Stimulated activated CD4-positive, alpha-beta T cell treated with anti-CD3 and anti-CD28 coated beads, TNF-alpha, amount 100 ng/mL, for 1 hour (primary cell): ENCODE measurements around the gene SFMBT1.
A peak's percentile ranks its signal among the peaks of the same experiment; 100 is the strongest.

Source experiments
- DNase-seq, 3 donors: peaks; one replicate each; pipeline ENCODE4 v3.0.0-alpha.2; 2020; ENCODE audit warnings: low read depth in 3 of 3, low spot score in 1 of 3

SFMBT1 gene

GRCh38 chr3:53045518-53046170 lies at the start of gene SFMBT1:
Gene SFMBT1, minus strand, starts transcription at chr3:53046073. Its CDS starts 76,945 bp downstream, at chr3:52969128.
- DNase-seq, result peak; percentile 49 to 69 (median 61)

- no peak for DNase-seq
These were observed 47.1 kb upstream of the SFMBT1 start for GRCh38 chr3:53092942-53093341.

- no peak for DNase-seq
These were observed 46.3 kb upstream of the SFMBT1 start for GRCh38 chr3:53092216-53092615.

- DNase-seq, result no peak
These were observed 45.1 kb upstream of the SFMBT1 start for GRCh38 chr3:53091011-53091410.

GRCh38 chr3:53089511-53089910 lies 43.6 kb upstream of the SFMBT1 start:
- no peak for DNase-seq

- no peak for DNase-seq
These were observed 39.6 kb upstream of the SFMBT1 start for GRCh38 chr3:53085476-53085875.

GRCh38 chr3:53084310-53085001 lies 38.6 kb upstream of the SFMBT1 start:
- no peak for DNase-seq

- no peak for DNase-seq
These were observed 38.1 kb upstream of the SFMBT1 start for GRCh38 chr3:53083949-53084309.

GRCh38 chr3:53083521-53083920 lies 37.6 kb upstream of the SFMBT1 start:
- no peak for DNase-seq

- no peak for DNase-seq
These were observed 36.9 kb upstream of the SFMBT1 start for GRCh38 chr3:53082736-53083135.

GRCh38 chr3:53081318-53081717 lies 35.4 kb upstream of the SFMBT1 start:
- DNase-seq, result no peak

GRCh38 chr3:53080612-53081205 lies 34.8 kb upstream of the SFMBT1 start:
- DNase-seq, result no peak

- DNase-seq, result no peak
These were observed 34.1 kb upstream of the SFMBT1 start for GRCh38 chr3:53079791-53080555.

GRCh38 chr3:53079147-53079546 lies 33.3 kb upstream of the SFMBT1 start:
- no peak for DNase-seq

GRCh38 chr3:53078656-53079055 lies 32.8 kb upstream of the SFMBT1 start:
- no peak for DNase-seq

- no peak for DNase-seq
These were observed 31.8 kb upstream of the SFMBT1 start for GRCh38 chr3:53077476-53078220.

GRCh38 chr3:53075743-53076140 lies 29.9 kb upstream of the SFMBT1 start:
- no peak for DNase-seq

- DNase-seq, result no peak
These were observed 29.2 kb upstream of the SFMBT1 start for GRCh38 chr3:53074761-53075742.

- no peak for DNase-seq
These were observed 28.5 kb upstream of the SFMBT1 start for GRCh38 chr3:53074366-53074696.
